Measurements from ENCODE around the gene ATL2.
"Not testable (repeated sequence)": the region's sequence is repeated elsewhere in the genome, so short reads cannot be mapped to it uniquely, and the experiment has no call there.

ATL2 gene

DNA sequence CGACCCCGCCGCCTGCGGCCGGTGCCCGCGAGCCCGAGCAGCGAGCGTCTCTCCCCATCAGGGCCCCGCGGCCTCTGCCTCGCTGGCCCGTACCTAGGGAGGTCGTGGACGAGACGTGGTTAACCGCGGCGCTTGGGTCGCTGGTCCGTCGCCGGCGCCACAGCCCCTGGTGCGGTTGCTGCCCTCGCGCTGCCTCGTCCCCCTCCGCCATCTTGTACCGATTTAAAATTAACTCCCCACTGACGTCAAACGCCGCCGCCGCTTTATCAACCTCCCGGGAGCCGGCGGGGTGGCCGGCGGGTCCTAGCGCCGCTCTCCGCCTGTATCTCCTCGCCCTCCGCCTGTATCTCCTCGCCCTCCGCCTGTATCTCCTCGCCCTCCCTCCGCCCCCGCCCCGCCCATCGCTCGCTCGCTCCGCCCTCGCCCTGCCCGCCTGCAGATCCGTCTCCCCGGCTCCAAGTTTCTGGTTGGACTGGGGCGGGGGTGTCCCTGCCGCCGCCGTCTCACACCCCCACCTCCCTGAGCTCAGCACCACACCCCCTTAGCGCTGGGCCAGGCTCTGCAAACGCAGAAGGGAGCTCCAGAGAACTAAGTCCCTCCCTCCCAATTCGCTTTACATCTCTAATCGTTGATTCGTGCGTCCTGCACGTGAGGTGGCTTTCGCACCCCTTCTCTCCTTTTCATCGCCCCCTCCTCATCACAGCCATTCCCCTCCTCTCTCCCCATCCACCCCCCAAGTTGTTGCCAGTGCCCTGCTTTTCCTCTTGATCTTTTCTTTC is at the start of gene ATL2:
Gene ATL2 (minus strand): TSS at position 224 of the 779 bp plus-strand sequence. CDS start 13 bp downstream, at position 211.
- Histone ChIP-seq H3K27ac (ENCODE audit: low read length) (peak within 1 kb of the TSS; percentile 91), H3K4me3 (ENCODE audit: low read depth in 1 of 2, low read length in 2 of 2) (peak within 1 kb of the TSS; percentile 85 to 91), H3K27me3 (ENCODE audit: low read depth, low read length) (no peaks in the 10 kb centered on the region), H3K36me3 (ENCODE audit: control insufficient read depth in 1 of 2, insufficient read depth in 2 of 2, low read length in 2 of 2) (no peaks in the 10 kb centered on the region), H3K9me3 (ENCODE audit: control insufficient read depth in 1 of 2, low read length in 2 of 2) (no peaks in the 10 kb centered on the region), H3K4me1 (ENCODE audit: control insufficient read depth in 1 of 2, insufficient read depth in 2 of 2, low read length in 2 of 2) (peaks cover 13 to 24% of the 10 kb centered on the region in 2 donors)

DNA sequence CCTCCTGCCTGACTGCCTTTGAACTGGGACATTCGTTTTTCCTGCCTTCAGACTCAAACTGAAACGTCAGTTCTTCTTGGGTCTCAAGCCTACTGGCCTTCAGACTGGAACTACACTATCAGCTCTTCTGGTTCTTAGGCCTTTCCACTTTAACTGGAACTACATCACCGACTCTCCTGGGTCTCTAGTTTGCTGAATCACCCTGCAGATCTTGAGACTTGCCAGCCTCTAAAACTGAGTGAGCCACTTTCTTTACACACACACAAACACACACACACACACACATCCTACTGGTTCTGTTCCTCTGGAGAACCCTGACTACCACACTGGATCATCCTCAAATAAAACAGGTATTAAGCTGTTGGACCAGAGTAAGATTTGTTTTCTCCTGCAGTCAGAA is 46.7 kb upstream of the ATL2 start:
- Histone ChIP-seq H3K9me3 (ENCODE audit: control insufficient read depth in 1 of 2, low read length in 2 of 2) (no peaks in the 10 kb centered on the region), H3K36me3 (ENCODE audit: control insufficient read depth in 1 of 2, insufficient read depth in 2 of 2, low read length in 2 of 2) (no peaks in the 10 kb centered on the region), H3K4me1 (ENCODE audit: control insufficient read depth in 1 of 2, insufficient read depth in 2 of 2, low read length in 2 of 2) (peaks cover 0 to 8% of the 10 kb centered on the region in 2 donors), H3K4me3 (ENCODE audit: low read depth in 1 of 2, low read length in 2 of 2) (no peak overlapping the region), H3K27me3 (ENCODE audit: low read depth, low read length) (no peaks in the 10 kb centered on the region), H3K27ac (ENCODE audit: low read length) (no peak overlapping the region)

DNA sequence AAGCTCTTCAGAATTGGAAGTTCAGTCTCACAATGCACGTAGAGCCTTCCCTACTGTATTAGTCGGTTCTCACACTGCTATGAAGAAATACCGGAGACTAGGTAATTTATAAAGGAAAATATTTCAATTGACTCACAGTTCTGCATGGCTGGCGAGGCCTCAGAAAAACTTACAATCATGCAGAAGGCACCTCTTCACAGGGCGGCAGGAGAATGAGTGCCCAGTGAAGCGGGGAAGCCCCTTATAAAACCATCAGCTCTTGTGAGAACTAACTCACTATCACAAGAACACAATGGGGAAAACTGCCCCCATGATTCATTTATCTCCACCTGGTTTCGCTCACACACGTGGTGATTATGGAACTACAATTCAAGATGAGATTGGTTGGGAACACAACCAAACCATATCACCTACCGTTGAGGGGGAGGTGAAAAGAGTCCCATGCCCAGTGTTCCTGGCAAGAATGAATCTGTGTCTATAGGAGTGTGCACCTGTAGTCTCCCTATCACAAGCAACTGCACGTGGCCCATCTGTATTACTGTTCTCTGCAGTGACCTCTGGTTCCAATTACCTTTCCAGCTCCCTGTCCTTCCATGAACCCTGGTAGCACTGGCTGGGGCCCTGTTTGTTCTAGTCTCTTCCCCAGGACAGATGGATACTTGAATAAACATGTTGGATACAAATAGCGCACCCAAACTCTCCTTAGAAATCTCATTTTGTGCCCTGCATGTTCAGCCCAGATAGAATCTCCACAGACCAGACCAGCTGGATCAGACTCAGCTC is 44.4 kb upstream of the ATL2 start:
- Histone ChIP-seq H3K27ac (ENCODE audit: low read length) (no peak overlapping the region), H3K36me3 (ENCODE audit: control insufficient read depth in 1 of 2, insufficient read depth in 2 of 2, low read length in 2 of 2) (no peaks in the 10 kb centered on the region), H3K4me3 (ENCODE audit: low read depth in 1 of 2, low read length in 2 of 2) (no peak overlapping the region), H3K9me3 (ENCODE audit: control insufficient read depth in 1 of 2, low read length in 2 of 2) (no peaks in the 10 kb centered on the region), H3K4me1 (ENCODE audit: control insufficient read depth in 1 of 2, insufficient read depth in 2 of 2, low read length in 2 of 2) (peaks cover 0 to 10% of the 10 kb centered on the region in 2 donors), H3K27me3 (ENCODE audit: low read depth, low read length) (no peaks in the 10 kb centered on the region)

DNA sequence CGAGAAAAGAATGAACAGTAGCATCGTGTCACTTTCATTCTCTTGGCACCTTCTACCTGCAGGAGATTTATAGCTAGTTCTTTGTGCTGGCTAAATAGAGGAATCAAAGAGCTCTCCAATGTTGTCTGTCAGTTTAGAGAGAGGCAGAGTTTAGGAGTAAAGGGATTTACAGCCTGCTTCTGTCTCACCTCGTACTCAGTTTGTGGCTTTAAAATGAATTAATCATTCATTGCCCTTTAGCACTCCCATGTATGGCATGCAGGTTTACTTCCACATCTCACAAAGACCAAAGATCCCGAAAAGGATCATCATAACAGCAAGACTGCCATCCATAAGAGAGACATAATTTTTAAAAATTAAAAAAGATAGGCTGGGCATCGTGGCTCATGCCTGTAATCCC is 42.4 kb upstream of the ATL2 start:
- Histone ChIP-seq H3K27ac (ENCODE audit: low read length) (no peak overlapping the region), H3K9me3 (ENCODE audit: control insufficient read depth in 1 of 2, low read length in 2 of 2) (no peaks in the 10 kb centered on the region), H3K36me3 (ENCODE audit: control insufficient read depth in 1 of 2, insufficient read depth in 2 of 2, low read length in 2 of 2) (no peaks in the 10 kb centered on the region), H3K4me1 (ENCODE audit: control insufficient read depth in 1 of 2, insufficient read depth in 2 of 2, low read length in 2 of 2) (peaks cover 0 to 10% of the 10 kb centered on the region in 2 donors), H3K4me3 (ENCODE audit: low read depth in 1 of 2, low read length in 2 of 2) (no peak overlapping the region), H3K27me3 (ENCODE audit: low read depth, low read length) (no peaks in the 10 kb centered on the region)

DNA sequence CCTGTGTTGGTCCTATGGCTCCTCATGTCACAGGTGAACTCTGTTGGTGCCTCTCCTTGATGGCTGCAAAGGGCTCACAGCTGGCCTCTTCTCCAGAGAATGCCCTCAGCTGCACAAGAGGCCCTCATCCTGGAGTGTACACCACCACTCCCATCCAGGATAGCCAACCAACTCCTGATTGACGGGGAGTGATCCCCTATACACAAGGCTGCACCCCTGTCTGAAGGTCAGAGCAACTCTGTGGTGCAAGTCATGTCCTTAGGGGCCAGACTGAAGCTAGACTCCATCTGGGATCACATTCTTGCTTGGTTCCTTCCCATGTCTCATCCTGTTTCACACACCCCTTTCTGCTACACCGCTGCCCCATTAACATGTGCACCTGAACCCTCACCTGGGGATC is 41.7 kb upstream of the ATL2 start:
- Histone ChIP-seq H3K27me3 (ENCODE audit: low read depth, low read length) (no peaks in the 10 kb centered on the region), H3K36me3 (ENCODE audit: control insufficient read depth in 1 of 2, insufficient read depth in 2 of 2, low read length in 2 of 2) (no peaks in the 10 kb centered on the region), H3K4me3 (ENCODE audit: low read depth in 1 of 2, low read length in 2 of 2) (no peak overlapping the region), H3K4me1 (ENCODE audit: control insufficient read depth in 1 of 2, insufficient read depth in 2 of 2, low read length in 2 of 2) (peaks cover 0 to 10% of the 10 kb centered on the region in 2 donors), H3K9me3 (ENCODE audit: control insufficient read depth in 1 of 2, low read length in 2 of 2) (peaks cover 0 to 2% of the 10 kb centered on the region in 2 donors), H3K27ac (ENCODE audit: low read length) (no peak overlapping the region)

DNA sequence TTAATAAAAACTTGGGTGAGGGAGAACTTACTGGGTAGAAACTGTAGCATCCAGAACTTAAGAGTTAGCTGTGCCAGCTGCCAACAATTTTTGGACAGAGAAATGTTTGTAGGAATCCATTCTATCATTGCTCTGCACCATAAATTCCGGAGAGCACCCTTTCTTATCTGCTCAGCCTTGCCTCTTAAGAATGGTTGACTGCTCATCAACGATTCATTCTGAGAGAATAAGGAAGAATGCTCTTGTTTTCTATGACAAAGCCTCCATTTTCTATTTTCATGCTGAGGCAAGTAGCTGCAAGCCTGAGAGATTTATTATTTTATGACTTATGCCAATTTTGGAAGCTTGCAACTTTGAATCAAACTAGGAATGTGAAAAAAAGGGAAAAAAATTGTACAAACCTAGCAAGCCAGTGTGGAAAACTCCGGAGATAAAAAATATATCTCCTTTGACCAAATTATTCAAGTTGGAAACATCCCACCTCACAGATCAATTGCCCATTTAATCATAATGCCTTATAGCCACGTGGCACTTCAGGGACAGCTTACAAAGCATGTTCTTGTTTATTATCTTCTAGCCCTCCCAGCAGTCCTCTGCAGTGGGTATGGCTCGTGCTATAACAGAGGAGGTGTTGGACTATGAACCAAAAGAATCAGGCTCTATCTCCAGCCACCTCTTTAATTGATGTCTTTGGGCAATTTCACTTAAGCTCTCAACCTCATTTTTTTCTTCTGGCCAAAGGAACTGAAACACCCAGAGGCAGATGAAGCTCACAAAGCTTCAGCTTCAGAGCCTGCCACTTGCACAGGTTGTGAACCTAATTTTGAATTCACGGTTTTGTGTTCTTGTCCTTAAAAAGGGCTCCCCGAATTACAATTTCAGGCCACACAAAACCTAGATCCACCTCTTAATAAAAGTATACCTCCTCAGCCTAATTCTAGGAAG is 40.9 kb upstream of the ATL2 start:
- H3K4me3 ChIP-seq (ENCODE audit: low read depth in 1 of 2, low read length in 2 of 2), result no peak overlapping the region
- no peak overlapping the region for H3K27ac ChIP-seq (ENCODE audit: low read length)
- peaks cover 0 to 2% of the 10 kb centered on the region in 2 donors for H3K9me3 ChIP-seq (ENCODE audit: control insufficient read depth in 1 of 2, low read length in 2 of 2)
- H3K4me1 ChIP-seq (ENCODE audit: control insufficient read depth in 1 of 2, insufficient read depth in 2 of 2, low read length in 2 of 2), result peaks cover 0 to 10% of the 10 kb centered on the region in 2 donors
- H3K27me3 ChIP-seq (ENCODE audit: low read depth, low read length), result no peaks in the 10 kb centered on the region
- H3K36me3 ChIP-seq (ENCODE audit: control insufficient read depth in 1 of 2, insufficient read depth in 2 of 2, low read length in 2 of 2), result no peaks in the 10 kb centered on the region

DNA sequence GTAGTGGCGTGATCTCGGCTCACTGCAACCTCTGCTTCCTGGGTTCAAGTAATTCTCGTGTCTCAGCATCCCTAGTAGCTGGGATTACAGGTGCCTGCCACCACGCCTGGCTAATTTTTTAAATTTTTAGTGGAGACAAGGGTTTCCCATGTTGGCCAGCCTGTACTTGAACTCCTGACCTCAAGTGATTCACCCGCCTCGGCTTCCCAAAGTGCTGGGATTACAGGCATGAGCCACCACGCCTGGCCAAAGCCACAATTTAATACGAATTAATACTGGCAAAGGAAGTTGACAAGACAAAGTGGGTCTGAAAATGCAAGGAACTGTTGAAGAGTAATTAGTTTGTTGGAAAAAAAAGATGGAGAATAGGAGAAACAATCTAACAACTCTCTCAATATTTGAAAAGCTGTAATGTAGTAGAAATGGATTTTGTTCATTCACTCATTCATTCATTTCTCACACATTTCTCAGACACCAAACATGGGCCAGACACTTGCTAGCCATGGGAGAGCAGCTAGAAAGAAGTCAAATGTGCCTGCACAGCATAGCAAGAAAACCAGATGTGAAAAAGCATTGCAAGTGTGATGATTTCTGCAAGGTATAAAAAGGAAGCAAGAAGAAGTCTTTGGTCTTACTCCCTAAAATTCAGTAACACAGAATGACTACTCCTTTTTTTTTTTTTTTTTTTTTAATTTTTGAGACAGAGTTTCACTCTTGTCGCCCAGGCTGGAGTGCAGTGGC is 39.4 kb upstream of the ATL2 start:
- H3K27me3 ChIP-seq (ENCODE audit: low read depth, low read length), result no peaks in the 10 kb centered on the region
- H3K4me3 ChIP-seq (ENCODE audit: low read depth in 1 of 2, low read length in 2 of 2), result no peak overlapping the region
- no peaks in the 10 kb centered on the region for H3K36me3 ChIP-seq (ENCODE audit: control insufficient read depth in 1 of 2, insufficient read depth in 2 of 2, low read length in 2 of 2)
- peaks cover 5 to 6% of the 10 kb centered on the region in 2 donors for H3K9me3 ChIP-seq (ENCODE audit: control insufficient read depth in 1 of 2, low read length in 2 of 2)
- no peak overlapping the region for H3K27ac ChIP-seq (ENCODE audit: low read length)
- peaks cover 0 to 10% of the 10 kb centered on the region in 2 donors for H3K4me1 ChIP-seq (ENCODE audit: control insufficient read depth in 1 of 2, insufficient read depth in 2 of 2, low read length in 2 of 2)

DNA sequence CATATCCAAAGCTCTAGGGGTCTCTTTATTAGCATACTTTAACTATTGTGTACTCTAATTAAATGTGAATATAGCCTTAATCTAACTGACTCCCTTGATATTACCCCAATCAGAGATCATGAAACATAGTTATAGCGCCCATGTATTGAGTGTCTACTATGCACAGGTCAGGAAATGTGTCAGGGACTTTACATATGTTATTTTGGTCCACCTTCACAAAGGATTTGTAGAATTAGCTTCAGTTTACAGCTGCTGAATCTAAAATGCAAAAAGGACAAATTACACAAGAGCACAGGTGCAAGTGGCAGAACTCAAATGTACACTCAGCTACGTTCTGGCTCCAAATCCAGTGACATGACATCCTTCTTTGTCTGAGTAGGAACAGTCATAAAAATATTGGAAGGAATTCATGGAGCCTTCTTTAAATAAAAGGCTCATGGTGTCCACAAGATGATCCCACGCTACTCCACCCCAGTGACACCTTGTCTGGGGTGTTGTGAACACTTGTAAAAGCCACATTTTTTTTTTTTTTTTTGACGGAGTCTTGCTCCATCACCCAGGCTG is 38.7 kb upstream of the ATL2 start:
- Histone ChIP-seq H3K27me3 (ENCODE audit: low read depth, low read length) (no peaks in the 10 kb centered on the region), H3K4me1 (ENCODE audit: control insufficient read depth in 1 of 2, insufficient read depth in 2 of 2, low read length in 2 of 2) (peaks cover 0 to 10% of the 10 kb centered on the region in 2 donors), H3K36me3 (ENCODE audit: control insufficient read depth in 1 of 2, insufficient read depth in 2 of 2, low read length in 2 of 2) (no peaks in the 10 kb centered on the region), H3K9me3 (ENCODE audit: control insufficient read depth in 1 of 2, low read length in 2 of 2) (peaks cover 5 to 6% of the 10 kb centered on the region in 2 donors), H3K4me3 (ENCODE audit: low read depth in 1 of 2, low read length in 2 of 2) (no peak overlapping the region), H3K27ac (ENCODE audit: low read length) (no peak overlapping the region)

DNA sequence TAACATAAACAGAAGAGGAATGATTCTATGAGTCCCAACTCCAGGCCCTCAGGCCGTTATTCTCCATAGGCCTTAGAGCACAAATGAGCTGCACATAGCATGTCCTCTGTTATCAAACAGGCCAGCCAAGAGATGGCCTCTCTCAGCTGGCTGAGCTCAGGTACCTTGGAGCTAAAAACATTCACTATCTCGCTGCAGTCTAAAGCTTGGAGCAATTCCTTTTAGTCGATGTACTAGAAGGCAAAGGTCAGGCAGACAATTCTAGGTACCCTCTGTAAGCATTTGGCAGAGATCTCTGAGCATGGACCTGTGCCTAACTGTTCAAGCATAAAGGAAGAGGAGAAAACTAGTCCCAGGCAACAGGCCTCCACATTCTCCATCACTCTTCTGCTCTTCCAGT is 38.0 kb upstream of the ATL2 start:
- H3K36me3 ChIP-seq (ENCODE audit: control insufficient read depth in 1 of 2, insufficient read depth in 2 of 2, low read length in 2 of 2), result no peaks in the 10 kb centered on the region
- peaks cover 5 to 6% of the 10 kb centered on the region in 2 donors for H3K9me3 ChIP-seq (ENCODE audit: control insufficient read depth in 1 of 2, low read length in 2 of 2)
- no peak overlapping the region for H3K4me3 ChIP-seq (ENCODE audit: low read depth in 1 of 2, low read length in 2 of 2)
- H3K4me1 ChIP-seq (ENCODE audit: control insufficient read depth in 1 of 2, insufficient read depth in 2 of 2, low read length in 2 of 2), result peaks cover 0 to 11% of the 10 kb centered on the region in 2 donors
- H3K27me3 ChIP-seq (ENCODE audit: low read depth, low read length), result no peaks in the 10 kb centered on the region
- no peak overlapping the region for H3K27ac ChIP-seq (ENCODE audit: low read length)

DNA sequence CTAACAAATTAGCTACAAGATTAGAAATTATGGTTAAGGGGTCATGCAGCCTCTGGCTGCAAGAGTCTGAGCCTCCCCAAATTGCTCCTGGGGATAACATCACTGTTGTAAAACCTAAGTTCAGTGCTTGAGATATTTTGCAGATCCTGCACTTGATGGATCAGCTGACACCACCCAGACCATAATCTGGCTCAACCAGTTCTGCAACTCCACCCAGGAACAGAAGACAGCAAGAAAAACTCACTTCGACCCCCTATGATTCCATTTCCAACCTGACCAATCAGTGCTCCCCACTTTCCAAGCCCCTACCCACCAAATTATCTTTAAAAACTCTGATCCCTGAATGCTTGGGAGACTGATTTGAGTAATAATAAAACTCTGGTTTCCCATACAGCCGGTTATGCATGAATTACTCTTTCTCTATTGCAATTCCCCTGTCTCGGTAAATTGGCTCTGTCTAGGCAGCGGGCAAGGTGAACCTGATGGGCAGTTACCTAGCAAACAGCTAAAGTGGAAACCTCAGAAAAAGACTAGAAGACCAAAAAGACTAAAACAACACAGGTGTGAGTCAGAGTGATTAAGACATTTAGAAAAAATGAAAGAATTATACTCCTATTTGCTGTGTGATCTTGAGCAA is 35.3 kb upstream of the ATL2 start:
- peaks cover 0 to 13% of the 10 kb centered on the region in 2 donors for H3K4me1 ChIP-seq (ENCODE audit: control insufficient read depth in 1 of 2, insufficient read depth in 2 of 2, low read length in 2 of 2)
- not testable (repeated sequence) for H3K36me3 ChIP-seq (ENCODE audit: control insufficient read depth in 1 of 2, insufficient read depth in 2 of 2, low read length in 2 of 2)

More for the DNA sequence above, 35.3 kb upstream of the ATL2 start:
- H3K27me3 ChIP-seq (ENCODE audit: low read depth, low read length); H3K4me3 ChIP-seq (ENCODE audit: low read depth in 1 of 2, low read length in 2 of 2); H3K9me3 ChIP-seq (ENCODE audit: control insufficient read depth in 1 of 2, low read length in 2 of 2); H3K27ac ChIP-seq (ENCODE audit: low read length): not testable (repeated sequence)
